Retinal pigment epithelial cell (primary cell): Measurements from ENCODE around the gene WNK1.
"Not testable (repeated sequence)": the region's sequence is repeated elsewhere in the genome, so short reads cannot be mapped to it uniquely, and the experiment has no call there.

Experiments used
- DNase-seq: peaks from one replicate; pipeline ENCODE4 v3.0.0-alpha.2; 2010; ENCODE audit warnings: low read depth
- H3K4me3 ChIP-seq: 2 replicates; pipeline ENCODE4 v1.5.1; 2011; ENCODE audit warnings: mild to moderate bottlenecking, low read length, control low read depth, moderate library complexity
- CTCF ChIP-seq: conservative IDR thresholded peaks from 2 replicates; pipeline ENCODE4 v1.5.1; 2011; ENCODE audit warnings: low read depth, low read length, control low read depth, inconsistent platforms

Gene WNK1

DNA sequence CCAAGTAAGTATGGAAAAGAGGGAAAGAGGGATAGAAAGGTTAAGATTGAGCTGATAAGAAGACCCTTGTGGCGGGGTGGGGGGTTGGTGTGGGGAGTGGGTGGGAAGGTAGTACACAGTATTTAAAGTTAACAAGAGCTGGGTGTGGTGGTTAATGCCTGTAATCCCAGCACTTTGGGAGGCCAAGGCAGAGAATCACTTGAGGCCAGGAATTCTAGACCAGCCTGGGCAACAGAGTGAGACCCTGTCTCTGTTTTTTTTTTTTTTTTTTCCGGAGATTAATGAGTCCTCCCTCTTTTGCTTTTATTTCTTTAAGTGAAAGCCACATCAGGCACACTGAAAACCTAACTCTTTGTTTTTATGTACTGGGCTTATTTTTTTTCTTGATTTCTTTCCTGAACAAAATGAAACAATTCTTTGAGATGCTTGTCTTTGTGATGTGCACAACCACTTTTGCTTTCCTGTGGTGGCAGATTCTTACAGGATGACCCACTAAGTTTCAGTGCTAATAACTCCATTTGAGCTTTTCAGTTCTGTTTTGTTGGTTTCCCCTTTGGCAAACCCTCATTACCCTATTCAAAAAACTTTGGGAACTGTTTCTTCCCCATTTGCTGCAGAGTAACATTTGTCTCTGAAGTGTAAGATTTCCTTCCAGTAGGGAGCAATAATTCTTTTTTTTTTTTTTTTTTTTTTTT lies 54.8 kb downstream of the WNK1 start:
- no peak overlapping the region for H3K4me3 ChIP-seq
- no peak for DNase-seq
- no peak for TF ChIP-seq CTCF

DNA sequence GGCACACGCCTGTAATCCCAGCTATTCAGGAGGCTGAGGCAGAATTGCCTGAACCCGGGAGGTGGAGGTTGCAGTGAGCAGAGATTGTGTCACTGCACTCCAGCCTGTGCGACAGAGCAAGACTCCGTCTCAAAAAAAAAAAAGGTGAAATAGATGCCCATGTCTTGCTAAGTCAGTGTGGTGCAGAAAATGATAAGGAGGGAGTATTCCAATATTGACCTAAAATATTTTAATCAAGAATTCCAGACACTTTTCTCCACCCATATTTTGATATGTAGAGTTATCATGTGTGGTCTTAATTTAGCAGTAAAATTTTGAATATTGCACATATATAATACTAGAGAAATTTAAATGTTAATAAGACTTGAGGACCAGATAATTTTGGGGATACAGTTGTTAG lies 57.7 kb downstream of the WNK1 start:
- no peak for DNase-seq
- H3K4me3 ChIP-seq = no peak overlapping the region
- no peak for TF ChIP-seq CTCF

DNA sequence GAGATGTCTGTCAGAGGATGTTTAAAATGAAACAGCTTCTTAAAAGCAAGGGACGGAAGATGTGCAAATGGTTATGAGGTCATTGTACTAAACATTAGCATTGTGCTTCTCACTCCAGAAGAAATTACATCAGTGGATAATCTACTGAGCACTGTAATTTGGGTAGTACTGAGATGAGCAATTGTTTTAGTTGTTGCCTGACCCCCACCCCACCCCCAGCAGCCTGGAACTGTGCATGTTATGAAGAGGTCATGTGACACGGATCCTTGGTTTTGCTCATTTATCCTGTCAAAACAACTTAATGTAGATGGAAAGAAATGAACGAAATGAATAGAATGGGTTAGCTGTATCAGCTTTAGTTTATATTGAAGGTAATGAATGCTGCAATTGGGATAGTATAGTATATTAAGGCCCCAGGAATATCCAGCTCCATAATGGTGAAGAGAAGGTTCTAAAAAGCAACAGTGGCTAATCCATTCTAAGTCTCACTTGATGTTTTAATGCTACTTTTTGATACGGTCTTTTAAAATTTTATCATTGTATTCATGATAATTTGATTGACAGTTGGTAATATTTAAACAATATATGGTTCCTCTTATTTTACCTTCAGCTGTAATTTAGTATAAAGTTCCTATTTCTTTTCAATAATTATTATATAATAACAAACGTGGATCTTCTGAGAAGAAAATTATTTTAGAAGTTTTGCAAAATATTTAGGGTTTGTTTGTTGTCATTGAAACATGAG lies 58.5 kb downstream of the WNK1 start:
- no peak for TF ChIP-seq CTCF
- no peak overlapping the region for H3K4me3 ChIP-seq
- DNase-seq = no peak

DNA sequence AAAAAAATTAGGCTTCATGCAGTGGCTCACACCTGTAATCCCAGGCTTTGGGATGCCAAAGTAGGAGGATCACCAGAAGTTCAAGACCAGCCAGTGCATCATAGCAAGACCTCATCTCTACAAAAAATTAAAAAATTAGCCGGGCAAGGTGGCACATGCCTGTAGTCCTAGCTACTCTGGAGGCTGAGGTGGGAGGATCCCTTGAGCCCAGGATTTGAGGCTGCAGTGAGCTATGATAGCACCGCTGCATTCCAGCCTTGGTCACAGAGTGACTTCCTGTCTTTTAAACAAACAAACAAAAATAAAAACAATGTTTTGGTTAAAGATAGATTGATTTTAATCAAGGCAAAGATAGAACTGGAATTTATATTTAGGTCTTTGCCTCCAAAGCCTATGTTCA lies 60.6 kb downstream of the WNK1 start:
- no peak overlapping the region for H3K4me3 ChIP-seq
- no peak for TF ChIP-seq CTCF
- no peak for DNase-seq

GRCh38 chr12:817456-817855 lies 65.1 kb downstream of the WNK1 start:
- not testable (repeated sequence) for DNase-seq, H3K4me3 ChIP-seq

GRCh38 chr12:817941-818600 lies 65.7 kb downstream of the WNK1 start:
- no peak for DNase-seq
- H3K4me3 ChIP-seq = no peak overlapping the region
- TF ChIP-seq CTCF = no peak

DNA sequence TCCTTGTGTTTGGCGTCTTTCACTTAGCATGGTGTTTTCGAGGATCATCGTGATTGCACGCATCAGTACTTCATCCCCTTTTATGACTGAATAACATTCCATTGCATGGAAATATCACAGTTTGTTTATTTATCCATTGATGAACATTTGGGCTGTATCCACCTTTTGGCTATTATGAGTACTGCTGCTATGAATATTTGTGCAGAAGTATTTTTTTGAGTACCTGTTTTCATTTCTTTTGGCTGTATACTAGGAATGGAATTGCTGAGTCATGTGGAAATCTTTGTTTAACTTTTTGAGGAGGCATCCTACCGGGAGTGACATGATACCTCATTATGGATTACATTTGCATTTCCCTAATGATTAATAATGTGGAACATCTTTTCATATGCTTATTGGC lies 66.4 kb downstream of the WNK1 start:
- DNase-seq = no peak
- no peak for TF ChIP-seq CTCF
- no peak overlapping the region for H3K4me3 ChIP-seq
